D341Med (cell line): Measurements from ENCODE around the gene TMUB2.
"Not testable (repeated sequence)": the region's sequence is repeated elsewhere in the genome, so short reads cannot be mapped to it uniquely, and the experiment has no call there.

Experiments used
- DNase-seq: peaks from one replicate; pipeline ENCODE4 v3.0.0; 2012; ENCODE audit warnings: low spot score

The TMUB2 gene

DNA sequence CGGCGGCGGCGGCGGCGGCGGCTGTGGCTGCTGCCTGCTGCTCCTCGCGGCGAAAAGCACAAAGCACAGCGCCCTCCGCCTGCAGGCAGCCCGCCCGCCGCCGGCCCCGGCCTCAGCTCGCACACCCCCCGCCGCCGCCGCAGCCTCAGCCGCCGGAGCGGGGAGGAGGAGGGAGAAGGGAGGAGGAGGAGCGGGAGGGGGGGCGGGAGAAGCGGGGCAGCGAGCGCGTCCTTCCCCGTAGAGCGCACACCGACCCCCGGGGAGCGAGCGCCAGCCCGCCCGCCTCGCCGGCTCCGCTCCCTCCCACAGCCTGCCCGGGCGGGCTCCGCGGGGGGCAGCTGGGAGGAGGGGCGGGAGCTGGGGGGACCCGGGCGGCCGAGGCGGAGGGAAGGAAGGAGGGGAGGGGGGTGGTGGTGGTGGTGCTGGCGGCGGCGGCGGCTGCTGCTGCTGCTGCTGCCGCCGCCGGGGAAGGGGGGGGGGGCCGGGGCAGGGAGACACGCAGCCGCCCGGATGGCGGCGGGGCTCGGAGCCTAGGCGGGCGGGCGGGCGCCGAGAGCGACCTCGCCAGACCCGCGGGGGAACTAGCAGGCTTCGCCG, 32.9 kb downstream of the TMUB2 start, which contains the start of gene UBTF:
Gene UBTF (minus strand): TSS at position 60 of the 597 bp plus-strand sequence. CDS start 1,446 bp downstream, outside the sequence.
- peak; percentile 89 for DNase-seq

DNA sequence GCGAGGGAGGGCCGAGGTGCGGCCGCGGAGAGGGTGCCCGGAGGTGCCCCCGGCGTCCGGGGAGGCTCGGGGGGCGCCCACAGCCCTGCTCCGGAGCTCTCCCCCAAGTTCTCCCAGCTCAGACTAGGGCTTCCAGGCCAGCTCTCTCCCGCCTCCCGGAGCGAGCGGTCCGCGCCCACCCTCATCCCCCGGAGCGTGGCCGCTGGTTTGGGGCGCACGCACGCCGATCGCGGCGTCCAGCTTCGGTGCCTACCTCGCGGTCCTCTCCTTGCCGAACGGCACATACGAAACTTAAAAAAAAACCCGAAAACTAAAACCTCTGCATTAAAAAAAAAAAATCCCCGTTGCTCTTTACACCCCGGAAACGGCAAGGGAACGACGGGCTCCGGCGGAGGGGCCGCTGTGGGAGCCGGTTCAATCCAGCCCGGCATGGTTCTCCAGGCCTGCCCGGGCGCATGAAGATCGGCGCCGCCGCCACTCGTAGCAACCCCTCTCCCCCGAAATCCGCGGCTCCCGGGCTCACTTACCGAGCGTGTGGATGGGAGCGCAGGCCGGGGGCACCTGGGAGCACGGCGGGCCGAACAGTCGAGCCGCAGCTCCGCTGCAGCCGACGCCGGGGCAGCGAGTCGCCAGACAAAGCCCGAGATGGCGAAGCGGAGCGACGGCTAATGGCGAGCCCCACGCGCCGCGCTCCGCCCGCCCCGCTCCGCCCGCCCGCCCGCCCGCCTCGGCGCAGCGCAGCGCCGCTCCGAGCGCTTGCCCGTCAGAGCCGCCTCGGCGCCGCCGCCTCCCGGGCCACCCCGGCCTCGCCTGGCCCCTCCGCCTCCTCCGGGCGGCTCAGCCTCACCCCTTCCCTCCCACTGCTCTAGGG, 33.7 kb downstream of the TMUB2 start:
- DNase-seq, result peak; percentile 80

DNA sequence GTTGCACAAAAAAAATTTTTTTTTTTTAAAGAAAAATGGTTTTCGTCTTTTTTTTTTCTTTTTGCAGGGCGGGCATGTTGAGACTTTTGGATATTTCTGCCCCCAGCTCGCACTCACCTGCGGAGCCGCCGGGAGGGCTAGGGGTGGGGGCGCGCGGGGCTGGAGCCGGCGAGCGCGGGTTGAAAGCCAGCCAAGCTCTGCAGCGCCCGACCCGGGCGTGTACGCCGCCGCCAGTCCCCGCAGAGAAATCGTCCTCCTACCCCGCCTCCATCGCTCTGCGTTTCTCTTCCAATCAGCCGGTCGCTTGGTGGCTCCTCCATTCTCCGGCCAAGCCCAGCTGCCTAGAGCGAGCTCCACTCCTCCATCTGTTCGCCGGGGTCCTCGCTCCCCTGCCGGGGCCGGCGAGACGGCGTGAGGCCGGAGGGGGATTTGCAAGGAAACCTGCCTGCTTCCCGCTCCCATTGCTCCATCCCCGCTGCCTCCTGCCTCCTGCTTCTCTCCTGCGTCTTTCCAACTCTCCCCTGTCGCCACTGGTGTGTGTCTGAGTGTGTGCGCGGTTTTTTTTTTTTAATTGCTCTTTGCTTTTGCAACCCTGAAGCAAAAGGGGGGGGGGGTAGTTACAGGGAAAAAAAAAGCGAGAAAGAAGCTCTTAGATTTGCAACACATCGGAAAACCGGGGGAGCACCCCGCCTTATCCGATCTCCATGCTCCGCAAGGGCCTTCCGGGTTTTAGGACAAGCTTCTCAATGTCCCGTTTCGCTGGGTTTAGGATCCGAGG, 34.5 kb downstream of the TMUB2 start:
- DNase-seq, result peak; percentile 85

DNA sequence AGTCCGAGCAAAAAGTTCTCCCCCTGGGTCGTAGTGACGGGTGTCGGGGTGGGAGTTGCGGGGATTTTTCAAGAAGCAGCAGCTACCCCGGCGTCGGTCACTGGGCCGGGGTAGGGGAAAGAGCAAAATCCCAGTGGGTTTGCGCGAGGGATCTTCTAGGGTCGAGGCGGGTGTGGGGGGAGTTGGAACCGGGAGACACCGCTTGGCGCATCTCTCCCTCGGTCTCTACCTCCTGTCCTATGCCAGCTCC, 35.0 kb downstream of the TMUB2 start:
- no peak for DNase-seq

DNA sequence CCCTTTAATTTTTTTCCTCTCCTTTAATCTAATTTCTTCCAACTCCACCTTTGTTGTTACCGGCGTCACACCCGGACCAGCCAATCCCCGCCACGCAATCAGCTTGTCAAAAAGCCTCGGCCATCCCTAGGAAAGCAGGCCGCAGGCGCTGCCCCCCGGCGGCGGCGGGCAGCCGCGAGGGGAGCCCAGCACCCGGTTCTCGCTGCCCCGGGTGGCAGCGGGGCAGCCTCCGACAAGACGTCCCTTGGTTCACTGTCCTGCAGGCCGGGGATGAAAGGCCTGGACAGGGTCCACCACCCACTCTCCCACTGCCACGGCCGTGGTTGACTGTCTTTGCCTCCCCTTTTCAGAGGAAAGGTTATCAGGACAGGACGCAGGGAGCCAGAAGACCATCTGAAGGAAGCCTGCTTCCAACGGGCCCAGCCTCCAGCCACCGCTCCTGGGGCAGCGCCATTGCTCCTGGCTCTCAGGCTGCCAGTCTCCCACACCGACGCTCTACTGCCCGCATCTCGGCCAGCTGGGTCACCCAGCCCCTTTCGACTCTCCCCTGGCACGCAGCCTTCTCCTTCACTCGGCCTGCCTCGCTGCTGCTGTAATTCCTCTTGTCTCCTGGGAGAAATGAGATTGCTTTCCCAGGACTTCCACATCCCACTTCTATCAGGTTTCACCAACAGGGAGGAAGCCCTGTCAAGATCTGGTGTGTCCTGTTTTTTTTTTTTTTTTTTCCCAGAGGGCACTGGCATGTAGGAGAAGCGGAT, 35.5 kb downstream of the TMUB2 start:
- peak; percentile 94 for DNase-seq

DNA sequence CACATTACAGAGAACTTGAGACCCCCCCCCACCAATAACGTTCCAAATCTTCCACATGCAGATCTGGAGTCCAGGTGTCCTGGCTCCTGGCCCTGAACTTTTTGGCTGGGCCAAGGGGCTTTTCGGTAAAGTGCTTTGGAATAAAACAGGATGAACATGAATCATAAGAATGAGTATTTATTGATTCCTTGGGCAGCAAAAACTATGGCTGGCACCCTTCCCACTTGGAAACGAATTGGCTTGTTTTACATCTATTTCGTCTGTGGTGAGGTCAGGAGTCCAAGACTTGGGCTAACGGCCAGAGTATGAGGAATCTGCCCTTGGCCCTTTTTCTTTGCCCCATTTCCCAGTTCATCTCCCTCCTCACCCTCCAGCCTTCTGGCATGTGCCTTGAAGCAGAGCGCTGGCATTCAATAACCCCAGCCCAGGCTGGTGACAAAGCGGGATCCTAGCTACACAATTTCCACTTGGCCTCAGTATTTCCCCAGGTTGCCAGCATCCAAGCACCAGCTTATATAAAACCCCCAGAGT, 36.8 kb downstream of the TMUB2 start:
- no peak for DNase-seq

DNA sequence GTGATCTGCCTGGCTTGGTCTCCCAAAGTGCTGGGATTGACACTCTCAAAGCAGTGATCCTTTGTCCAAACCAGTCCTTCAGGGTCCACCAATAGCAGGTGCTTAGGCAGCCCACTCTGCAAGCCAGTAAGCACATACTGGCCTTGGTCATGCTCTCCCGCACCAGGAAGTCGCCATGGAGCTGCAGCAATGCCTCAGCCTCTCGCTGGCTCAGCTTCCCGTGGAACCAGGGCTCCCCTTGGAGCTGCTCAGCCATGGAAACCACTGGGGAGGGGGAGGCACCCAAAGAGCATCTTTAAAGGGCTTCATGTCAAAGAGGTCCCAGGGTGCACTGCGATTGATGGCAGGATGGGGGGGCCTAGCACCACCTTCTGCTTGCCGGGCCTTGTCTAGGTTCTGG, 42.3 kb downstream of the TMUB2 start:
- no peak for DNase-seq

DNA sequence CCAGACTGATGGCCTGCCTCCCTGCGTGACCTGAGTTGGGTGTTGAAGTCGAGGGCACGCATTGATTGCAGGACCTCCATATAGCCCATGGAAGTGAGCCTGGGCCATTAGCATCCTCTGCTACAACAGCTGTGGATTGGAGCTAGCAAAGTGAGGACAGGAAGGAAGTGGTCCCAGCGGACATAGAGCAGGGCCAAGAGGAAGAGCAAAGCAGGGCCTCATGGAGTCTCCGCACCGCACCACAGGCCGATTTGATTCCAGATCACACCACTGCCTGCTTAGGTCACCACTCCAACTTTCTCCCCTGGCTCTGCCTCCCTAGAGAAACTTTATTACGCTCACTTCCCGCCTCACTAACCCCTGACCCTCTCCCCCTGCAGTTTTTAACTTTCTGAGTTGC, 43.4 kb downstream of the TMUB2 start:
- no peak for DNase-seq

DNA sequence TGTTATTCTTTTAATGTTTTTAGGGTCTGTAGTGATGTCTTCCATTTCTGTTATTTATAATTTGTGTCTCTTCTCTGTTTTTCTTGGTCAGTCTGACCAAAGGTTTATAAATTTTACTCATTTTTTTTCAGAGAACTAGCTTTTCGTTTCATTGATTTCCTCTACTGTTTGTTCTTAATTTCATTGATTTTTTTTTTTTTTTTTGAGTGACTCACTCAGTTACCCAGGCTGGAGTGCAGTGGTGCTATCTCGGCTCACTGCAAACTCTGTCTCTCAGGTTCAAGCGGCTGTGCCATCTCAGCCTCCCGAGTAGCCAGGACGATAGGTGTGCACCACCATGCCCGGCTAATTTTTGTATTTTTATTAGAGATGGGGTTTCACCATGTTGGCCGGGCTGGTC, 45.3 kb downstream of the TMUB2 start:
- no peak for DNase-seq

DNA sequence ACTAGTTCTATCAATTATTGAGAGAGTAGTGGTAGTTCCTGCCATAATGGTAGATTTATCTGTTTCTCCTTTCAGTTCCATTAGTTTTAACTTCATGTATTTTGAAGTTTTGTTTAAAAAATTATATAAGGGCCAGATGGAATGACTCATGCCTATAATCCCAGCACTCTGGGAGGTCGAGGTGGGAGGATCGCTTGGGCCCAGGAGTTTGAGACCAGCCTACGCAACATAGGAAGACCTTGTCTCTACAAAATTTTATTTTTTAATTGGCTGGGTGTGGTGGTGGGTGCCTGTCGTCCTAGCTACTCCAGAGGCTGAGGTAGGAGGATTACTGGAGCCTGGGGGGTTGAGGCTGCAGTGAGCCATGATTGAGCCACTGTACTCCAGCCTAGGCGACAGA, 46.8 kb downstream of the TMUB2 start:
- no peak for DNase-seq

DNA sequence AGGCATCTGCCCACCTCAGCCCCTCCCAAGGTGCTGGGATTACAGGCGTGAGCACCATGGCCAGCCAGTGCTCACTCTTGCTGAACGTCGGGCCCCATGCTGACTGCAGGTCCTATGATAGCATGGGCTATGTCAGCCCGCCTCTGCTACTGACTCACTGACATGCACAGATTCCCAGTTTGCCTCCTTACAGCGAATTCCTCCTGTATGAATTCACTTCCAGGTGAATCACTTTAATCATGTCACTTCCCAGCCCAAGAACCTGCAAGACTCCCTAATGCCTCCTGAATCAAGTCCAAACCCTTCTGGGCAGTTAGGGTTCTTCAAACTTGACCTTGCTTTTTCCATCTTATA, 48.8 kb downstream of the TMUB2 start:
- DNase-seq, result no peak

DNA sequence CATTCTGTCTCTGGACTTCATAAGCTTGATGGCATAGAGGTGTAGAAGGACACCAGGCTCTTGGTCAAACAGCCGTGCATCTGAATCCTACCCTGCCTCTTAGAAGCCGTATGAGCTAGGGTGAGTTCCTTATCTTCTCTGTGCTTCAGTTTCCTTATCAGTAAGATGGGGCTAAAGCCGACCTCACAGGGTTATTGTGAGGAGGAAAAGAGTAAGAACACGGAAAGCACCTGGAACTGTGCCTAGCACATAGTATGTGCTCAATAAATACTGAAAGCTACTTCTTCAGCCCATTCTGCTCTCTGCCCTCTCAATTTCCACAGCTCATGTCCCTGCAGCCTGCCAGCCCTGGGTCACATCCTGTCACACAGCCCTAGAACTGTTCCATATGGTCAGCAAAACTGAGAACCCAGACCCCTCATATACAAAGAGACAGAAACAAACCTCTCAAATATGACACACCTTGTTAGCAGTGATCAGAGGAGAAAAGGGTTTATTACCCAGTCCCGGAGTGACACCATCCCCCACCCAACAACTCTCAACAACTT, 49.7 kb downstream of the TMUB2 start:
- no peak for DNase-seq

DNA sequence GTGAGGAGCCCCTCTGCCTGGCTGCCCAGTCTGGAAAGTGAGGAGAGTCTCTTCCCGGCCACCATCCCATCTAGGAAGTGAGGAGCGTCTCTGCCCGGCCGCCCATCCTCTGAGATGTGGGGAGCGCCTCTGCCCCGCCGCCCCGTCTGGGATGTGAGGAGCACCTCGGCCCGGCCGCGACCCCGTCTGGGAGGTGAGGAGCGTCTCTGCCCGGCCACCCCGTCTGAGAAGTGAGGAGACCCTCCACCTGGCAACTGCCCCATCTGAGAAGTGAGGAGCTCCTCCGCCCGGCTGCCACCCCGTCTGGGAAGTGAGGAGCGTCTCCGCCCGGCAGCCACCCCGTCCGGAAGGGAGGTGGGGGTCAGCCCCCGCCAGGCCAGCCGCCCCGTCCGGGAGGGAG, 51.1 kb downstream of the TMUB2 start:
- not testable (repeated sequence) for DNase-seq

DNA sequence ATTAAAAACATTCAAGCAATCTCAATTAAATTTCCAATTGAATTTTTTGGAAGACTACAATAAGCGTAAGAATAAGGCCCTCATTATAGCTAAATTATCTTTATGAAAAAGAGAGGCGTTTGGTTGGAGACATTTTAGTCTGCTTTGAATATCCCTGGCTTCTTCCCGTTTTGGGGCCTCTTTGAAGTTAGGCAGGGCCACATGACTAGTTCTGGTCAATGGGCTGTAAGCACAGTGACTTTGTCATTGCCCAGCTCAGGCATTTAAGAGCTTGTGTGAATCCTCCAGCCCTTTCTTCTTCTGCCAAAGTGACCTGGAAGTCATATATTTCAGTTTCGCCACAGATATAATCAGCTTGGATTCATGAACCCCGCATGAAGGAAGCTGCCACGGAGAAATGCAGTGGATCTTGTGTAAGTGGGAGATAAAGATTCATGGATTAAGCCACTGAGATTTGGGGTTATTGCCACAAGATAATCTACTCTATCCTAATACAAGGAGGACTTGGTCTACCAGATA, 54.4 kb downstream of the TMUB2 start:
- DNase-seq, result no peak
